NOMO-1 treated with dmso at 0.1 percent for 144 hours (cell line): ENCODE data around the gene GPR101.
"Not testable (repeated sequence)": the region's sequence is repeated elsewhere in the genome, so short reads cannot be mapped to it uniquely, and the experiment has no call there.

Source experiments
- DNase-seq: peaks from one replicate; lab custom pipeline; 2025; ENCODE audit not compliant: unreplicated experiment; lab: John Stamatoyannopoulos, UW

Gene GPR101

GRCh38 chrX:137028699-137029098 lies 5.1 kb downstream of the GPR101 start:
- no peak for DNase-seq

DNA sequence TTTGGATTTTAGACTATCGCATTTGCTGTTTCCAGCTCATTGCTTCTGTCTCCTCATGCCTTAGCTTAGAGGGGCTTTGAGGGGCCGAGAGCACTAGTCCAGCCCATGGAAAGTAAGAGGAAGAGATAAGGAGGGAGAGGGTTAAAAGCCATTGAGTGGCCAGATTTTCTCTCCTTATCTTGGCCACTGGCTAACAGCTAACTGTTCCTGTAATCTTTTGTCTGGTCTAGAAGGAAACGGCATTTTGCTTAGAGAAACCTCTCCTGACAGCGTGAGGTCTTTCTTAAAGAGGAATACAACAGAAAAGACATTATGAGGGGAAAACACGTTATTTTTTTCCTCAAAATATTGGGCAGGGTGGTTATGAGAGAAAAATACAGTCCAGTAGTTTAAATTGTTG lies 7.9 kb downstream of the GPR101 start:
- DNase-seq = no peak

DNA sequence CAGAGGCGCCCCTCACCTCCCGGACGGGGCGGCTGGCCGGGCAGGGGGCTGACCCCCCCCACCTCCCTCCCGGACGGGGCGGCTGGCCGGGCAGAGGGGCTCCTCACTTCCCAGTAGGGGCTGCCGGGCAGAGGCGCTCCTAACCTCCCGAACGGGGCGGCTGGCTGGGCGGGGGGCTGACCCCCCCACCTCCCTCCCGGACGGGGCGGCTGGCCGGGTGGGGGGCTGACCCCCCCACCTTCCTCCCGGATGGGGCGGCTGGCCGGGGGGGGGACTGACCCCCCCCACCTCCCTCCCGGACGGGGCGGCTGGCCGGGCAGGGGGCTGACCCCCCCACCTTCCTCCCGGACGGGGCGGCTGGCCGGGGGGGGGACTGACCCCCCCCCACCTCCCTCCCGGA lies 33.6 kb downstream of the GPR101 start:
- DNase-seq = not testable (repeated sequence)

DNA sequence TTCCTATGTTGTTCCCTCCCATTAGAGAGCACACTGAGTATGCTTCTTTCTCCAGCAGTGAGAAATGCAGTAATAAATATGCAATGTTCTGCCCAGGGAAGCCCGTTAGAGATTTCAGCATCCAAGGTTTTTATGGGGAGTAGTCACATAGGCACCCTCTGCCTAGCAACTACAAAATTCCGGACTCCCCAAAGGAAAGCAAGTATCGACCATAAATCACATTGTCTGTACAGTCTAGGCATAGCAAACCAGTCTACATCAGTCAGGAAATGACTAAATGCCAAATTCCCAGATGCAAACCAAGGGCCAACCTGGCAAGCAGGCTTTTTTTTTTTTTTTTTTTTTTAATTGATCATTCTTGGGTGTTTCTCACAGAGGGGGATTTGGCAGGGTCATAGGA lies 34.8 kb downstream of the GPR101 start:
- DNase-seq = no peak
